HEK293T (cell line): ENCODE results near the gene NOL3.

ENCODE experiments used
- ARNT ChIP-seq: fragments of 450-650 bp; IDR thresholded peaks from 2 replicates; pipeline ENCODE4 v1.6.1; 2017; ENCODE audit warnings: mild to moderate bottlenecking
- FOXK2 ChIP-seq: fragments of 450-650 bp; IDR thresholded peaks from 2 replicates; pipeline ENCODE4 v1.6.1; 2016; ENCODE audit warnings: mild to moderate bottlenecking
- NFRKB ChIP-seq: fragments of 450-650 bp; IDR thresholded peaks from 2 replicates; pipeline ENCODE4 v1.6.1; 2016; ENCODE audit warnings: mild to moderate bottlenecking, moderate library complexity
- ZNF384 ChIP-seq: fragments of 450-650 bp; IDR thresholded peaks from 2 replicates; pipeline ENCODE4 v1.6.1; 2016
- TF ChIP-seq, protein P1 (sequence below): fragments of 450-650 bp; IDR thresholded peaks from 2 replicates; pipeline ENCODE4 v1.6.1; 2016

DNA sequence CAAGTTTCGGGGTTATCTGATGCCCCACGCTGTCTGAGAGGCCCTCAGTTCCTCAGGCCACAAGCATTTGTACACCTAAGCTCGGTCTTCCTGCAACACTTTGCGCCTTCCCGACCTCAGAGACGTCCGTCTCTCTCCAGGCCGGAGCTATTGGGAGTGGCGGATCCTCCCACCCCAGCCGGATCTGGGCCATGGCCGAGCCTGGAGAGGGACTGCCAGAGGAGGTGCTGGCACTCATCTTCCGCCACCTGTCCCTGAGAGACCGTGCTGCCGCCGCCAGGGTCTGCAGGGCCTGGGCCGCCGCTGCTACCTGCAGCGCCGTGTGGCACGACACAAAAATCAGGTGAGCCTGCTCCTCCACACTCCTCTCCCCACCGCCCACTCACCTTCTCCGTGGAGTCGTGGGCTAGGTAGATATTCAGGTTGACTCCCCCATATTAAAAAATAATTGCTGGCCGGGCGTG, 8.7 kb upstream of the NOL3 start:
- TF ChIP-seq ZNF384 (no peak), ARNT (no peak), NFRKB (no peak), FOXK2 (no peak)
- TF ChIP-seq, protein P1, sequence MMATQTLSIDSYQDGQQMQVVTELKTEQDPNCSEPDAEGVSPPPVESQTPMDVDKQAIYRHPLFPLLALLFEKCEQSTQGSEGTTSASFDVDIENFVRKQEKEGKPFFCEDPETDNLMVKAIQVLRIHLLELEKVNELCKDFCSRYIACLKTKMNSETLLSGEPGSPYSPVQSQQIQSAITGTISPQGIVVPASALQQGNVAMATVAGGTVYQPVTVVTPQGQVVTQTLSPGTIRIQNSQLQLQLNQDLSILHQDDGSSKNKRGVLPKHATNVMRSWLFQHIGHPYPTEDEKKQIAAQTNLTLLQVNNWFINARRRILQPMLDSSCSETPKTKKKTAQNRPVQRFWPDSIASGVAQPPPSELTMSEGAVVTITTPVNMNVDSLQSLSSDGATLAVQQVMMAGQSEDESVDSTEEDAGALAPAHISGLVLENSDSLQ: no peak
